Astrocyte of the cerebellum (primary cell): ENCODE data around the gene ZACN.

Experiments
- DNase-seq: peaks from one replicate; pipeline ENCODE4 v3.0.0-alpha.2; 2011; ENCODE audit warnings: low read depth
- H3K4me3 ChIP-seq: 2 replicates; pipeline ENCODE4 v1.5.1; 2011; ENCODE audit warnings: mild to moderate bottlenecking, low read depth, low read length, moderate library complexity
- CTCF ChIP-seq: IDR thresholded peaks from 2 replicates; pipeline ENCODE4 v1.5.1; 2012; ENCODE audit warnings: low read length, low read depth, moderate library complexity, mild to moderate bottlenecking; ENCODE audit errors: missing control alignments
- in situ Hi-C: cut with HindIII; loops from 2 replicates; pipeline ENCODE4 v1.10.0; 2017; ENCODE audit warnings: low sequenced_read_pairs

The ZACN gene

GRCh38 chr17:76104896-76105231, 25.9 kb downstream of the ZACN start:
- DNase-seq, result no peak
- in situ Hi-C loops, result no loop called here
- TF ChIP-seq CTCF, result no peak
- no peak overlapping the region for H3K4me3 ChIP-seq

GRCh38 chr17:76106703-76107102, 27.7 kb downstream of the ZACN start:
- DNase-seq, result no peak
- in situ Hi-C loops, result no loop called here
- TF ChIP-seq CTCF, result no peak
- H3K4me3 ChIP-seq, result no peak overlapping the region

- no peak for TF ChIP-seq CTCF
- in situ Hi-C loops, result no loop called here
Measured at GRCh38 chr17:76107509-76107908, 28.5 kb downstream of the ZACN start.

GRCh38 chr17:76111956-76112355, 33.0 kb downstream of the ZACN start:
- in situ Hi-C loops, result no loop called here
- no peak for DNase-seq
- TF ChIP-seq CTCF, result no peak
- H3K4me3 ChIP-seq, result no peak overlapping the region

More at GRCh38 chr17:76107509-76107908, 28.5 kb downstream of the ZACN start:
- no peak for DNase-seq
- H3K4me3 ChIP-seq, result no peak overlapping the region

GRCh38 chr17:76115138-76115754, 36.3 kb downstream of the ZACN start:
- TF ChIP-seq CTCF, result no peak
- no peak for DNase-seq
- H3K4me3 ChIP-seq, result no peak overlapping the region
- in situ Hi-C loops, result no loop called here

GRCh38 chr17:76119409-76120371, 40.7 kb downstream of the ZACN start:
- no peak overlapping the region for H3K4me3 ChIP-seq
- in situ Hi-C loops, result no loop called here
- no peak for DNase-seq
- no peak for TF ChIP-seq CTCF
